NB4 (cell line): Measurements from ENCODE around the gene MICU2.

Experiments
- POLR2A ChIP-seq: IDR thresholded peaks from 2 replicates; pipeline ENCODE4 v1.6.1; 2011; ENCODE audit warnings: mild to moderate bottlenecking; ENCODE audit not compliant: insufficient read length; ENCODE audit errors: extremely low read depth
- TF ChIP-seq, protein P1 (sequence below): IDR thresholded peaks from one replicate; pipeline ENCODE4 v1.5.1; 2012; ENCODE audit warnings: low read depth, low read length

DNA sequence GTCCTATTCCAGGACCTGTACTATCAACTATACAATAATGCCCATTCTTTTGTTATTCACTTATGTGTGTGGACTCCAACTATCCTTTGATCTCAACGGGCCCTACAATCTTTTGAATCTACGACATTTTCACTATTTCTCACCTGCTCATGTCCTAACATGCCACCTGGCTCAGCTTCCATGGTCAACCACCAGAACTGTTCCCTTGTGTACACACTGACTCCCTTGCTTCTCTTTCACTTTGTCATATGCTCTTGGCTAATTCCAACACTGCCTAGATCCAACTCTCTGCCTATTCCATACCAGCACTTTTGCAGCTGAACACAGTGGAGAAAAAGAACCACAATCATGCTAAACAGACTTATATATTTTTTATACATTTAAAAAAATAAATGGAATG lies 53.1 kb downstream of the MICU2 start:
- TF ChIP-seq, protein P1, sequence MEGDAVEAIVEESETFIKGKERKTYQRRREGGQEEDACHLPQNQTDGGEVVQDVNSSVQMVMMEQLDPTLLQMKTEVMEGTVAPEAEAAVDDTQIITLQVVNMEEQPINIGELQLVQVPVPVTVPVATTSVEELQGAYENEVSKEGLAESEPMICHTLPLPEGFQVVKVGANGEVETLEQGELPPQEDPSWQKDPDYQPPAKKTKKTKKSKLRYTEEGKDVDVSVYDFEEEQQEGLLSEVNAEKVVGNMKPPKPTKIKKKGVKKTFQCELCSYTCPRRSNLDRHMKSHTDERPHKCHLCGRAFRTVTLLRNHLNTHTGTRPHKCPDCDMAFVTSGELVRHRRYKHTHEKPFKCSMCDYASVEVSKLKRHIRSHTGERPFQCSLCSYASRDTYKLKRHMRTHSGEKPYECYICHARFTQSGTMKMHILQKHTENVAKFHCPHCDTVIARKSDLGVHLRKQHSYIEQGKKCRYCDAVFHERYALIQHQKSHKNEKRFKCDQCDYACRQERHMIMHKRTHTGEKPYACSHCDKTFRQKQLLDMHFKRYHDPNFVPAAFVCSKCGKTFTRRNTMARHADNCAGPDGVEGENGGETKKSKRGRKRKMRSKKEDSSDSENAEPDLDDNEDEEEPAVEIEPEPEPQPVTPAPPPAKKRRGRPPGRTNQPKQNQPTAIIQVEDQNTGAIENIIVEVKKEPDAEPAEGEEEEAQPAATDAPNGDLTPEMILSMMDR, result no peak
- TF ChIP-seq POLR2A, result no peak
